Esophagus muscularis mucosa (tissue), 4 donors: ENCODE data around the gene ARL5C. TPM values are rescaled to one million over a fixed set of nuclear protein-coding genes. Genes with fewer than 3 reads are reported as not detected.

Experiments used
- DNase-seq: peaks from one replicate; pipeline ENCODE4 v3.0.0-alpha.2; 2017; ENCODE audit errors: extremely low spot score
- H3K27ac ChIP-seq, 4 donors: fragments of 200-600 bp; sonication (generic); replicated peaks in 1 of 4; 1 replicate in 3 of 4; 2 replicates in 1 of 4; pipeline ENCODE4 v1.5.1; 2016 to 2019; ENCODE audit warnings: mild to moderate bottlenecking in 1 of 4
- H3K27me3 ChIP-seq, 4 donors: fragments of 200-600 bp; sonication (generic); one replicate each; pipeline versions ENCODE4 v1.5.1 to v1.6.0; 2016 to 2019
- H3K36me3 ChIP-seq, 4 donors: fragments of 200-600 bp; sonication (generic); one replicate each; pipeline ENCODE4 v1.5.1; 2016 to 2019
- H3K4me1 ChIP-seq, 4 donors: fragments of 200-600 bp; sonication (generic); one replicate each; pipeline ENCODE4 v1.5.1; 2016 to 2019
- H3K4me3 ChIP-seq, 4 donors: fragments of 200-600 bp; sonication (generic); 1 replicate in 2 of 4; 2 replicates in 2 of 4; pipeline ENCODE4 v1.5.1; 2016 to 2019; ENCODE audit warnings: mild to moderate bottlenecking in 4 of 4, moderate library complexity in 1 of 4
- H3K9me3 ChIP-seq, 4 donors: fragments of 200-600 bp; sonication (generic); 1 replicate in 3 of 4; 2 replicates in 1 of 4; pipeline ENCODE4 v1.5.1; 2016 to 2019
- EP300 ChIP-seq: sonication (generic); formaldehyde crosslinking; IDR thresholded peaks from one replicate; pipeline ENCODE4 v1.6.1; 2017; ENCODE audit warnings: antibody characterized with exemption
- POLR2A ChIP-seq: fragments of 450-650 bp; IDR thresholded peaks from one replicate; pipeline ENCODE4 v1.6.1; 2017; ENCODE audit warnings: antibody characterized with exemption, moderate library complexity, mild to moderate bottlenecking, low read depth
- POLR2AphosphoS5 ChIP-seq, 2 donors: sonication (generic); formaldehyde crosslinking; IDR thresholded peaks; one replicate each; pipeline ENCODE4 v1.6.1; 2017; ENCODE audit warnings: antibody characterized with exemption in 2 of 2
- WGBS: methylation state at CpG from one replicate; pipeline ENCODE4 v1.1.5; 2018; 5-methylcytosine and 5-hydroxymethylcytosine counted together
- intact Hi-C: fragments of 100-400 bp; cut with DNase I; formaldehyde crosslinking; loops from one replicate; pipeline ENCODE4 v1.15.1; 2023
- total RNA-seq, 4 donors: library from RNA; depleted of rRNA; stranded (reverse); fragments of >200 nt; gene quantifications; one replicate each; pipeline versions ENCODE4 v1.1.0 to v1.2.1, GENCODE V29; 2016
- TF ChIP-seq, protein P1 (sequence below), 3 experiments: fragments of 200-600 bp in 2 of 3; fragments of 450-650 bp in 1 of 3; sonication (generic) in 2 of 3; IDR thresholded peaks; one replicate each; pipeline ENCODE4 v1.5.1; 2017 to 2019; ENCODE audit warnings: antibody characterized with exemption in 3 of 3, mild to moderate bottlenecking in 2 of 3, moderate library complexity in 1 of 3

ARL5C gene
- total RNA-seq, 4 donors from 2014 or later: 1.7 TPM; not detected in 3

DNA sequence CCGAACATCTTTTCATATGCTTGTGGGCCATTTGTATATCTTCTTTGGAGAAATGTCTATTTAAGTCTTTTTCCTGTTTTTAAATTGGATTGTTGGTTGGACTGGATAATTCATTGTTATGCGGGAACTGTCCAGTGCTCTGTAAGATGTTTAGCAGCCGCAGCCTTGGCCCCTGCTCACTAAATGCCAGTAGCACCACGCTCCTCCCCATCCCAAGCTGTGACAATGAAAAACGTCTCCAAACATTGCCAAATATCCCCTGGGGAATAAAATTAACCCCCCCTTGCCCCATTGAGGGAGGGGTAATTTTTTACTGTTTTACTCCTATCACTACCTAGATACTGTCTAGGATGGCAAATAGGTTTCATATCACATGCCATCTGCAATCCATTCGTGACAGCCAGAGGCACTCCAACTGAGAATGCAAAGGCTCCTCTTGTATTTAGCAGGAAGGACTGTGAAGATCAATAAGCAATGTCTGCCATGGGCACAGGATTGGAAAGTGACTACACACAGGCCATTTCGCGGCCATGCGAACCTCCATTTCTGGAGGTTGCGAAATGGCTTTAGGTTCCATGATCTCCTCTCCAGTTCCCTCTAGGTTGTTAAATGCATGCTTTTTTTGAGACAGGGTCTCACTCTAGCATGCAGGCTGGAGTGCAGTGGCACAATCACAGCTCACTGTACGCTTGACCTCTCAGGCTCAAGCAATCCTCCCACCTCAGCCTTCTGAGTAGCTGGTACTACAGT, 23.9 kb downstream of the ARL5C start:
- WGBS: 82% methylated on average over 11 of the region's 11 CpGs

GRCh38 chr17:39141294-39141693, 24.7 kb downstream of the ARL5C start:
- Histone ChIP-seq H3K27me3 (no peaks in the 10 kb centered on the region), H3K9me3 (no peaks in the 10 kb centered on the region), H3K4me1 (peaks cover 0 to 30% (median 19%) of the 10 kb centered on the region in 4 donors), H3K4me3 (no peak overlapping the region), H3K36me3 (no peaks in the 10 kb centered on the region), H3K27ac (no peak overlapping the region)
- 94% methylated on average over 5 of the region's 5 CpGs for WGBS
- no peak for DNase-seq
- TF ChIP-seq POLR2A: no peak
- no peak for TF ChIP-seq POLR2AphosphoS5 (IDR thresholded peaks at IDR 0.05)
- TF ChIP-seq, protein P1, sequence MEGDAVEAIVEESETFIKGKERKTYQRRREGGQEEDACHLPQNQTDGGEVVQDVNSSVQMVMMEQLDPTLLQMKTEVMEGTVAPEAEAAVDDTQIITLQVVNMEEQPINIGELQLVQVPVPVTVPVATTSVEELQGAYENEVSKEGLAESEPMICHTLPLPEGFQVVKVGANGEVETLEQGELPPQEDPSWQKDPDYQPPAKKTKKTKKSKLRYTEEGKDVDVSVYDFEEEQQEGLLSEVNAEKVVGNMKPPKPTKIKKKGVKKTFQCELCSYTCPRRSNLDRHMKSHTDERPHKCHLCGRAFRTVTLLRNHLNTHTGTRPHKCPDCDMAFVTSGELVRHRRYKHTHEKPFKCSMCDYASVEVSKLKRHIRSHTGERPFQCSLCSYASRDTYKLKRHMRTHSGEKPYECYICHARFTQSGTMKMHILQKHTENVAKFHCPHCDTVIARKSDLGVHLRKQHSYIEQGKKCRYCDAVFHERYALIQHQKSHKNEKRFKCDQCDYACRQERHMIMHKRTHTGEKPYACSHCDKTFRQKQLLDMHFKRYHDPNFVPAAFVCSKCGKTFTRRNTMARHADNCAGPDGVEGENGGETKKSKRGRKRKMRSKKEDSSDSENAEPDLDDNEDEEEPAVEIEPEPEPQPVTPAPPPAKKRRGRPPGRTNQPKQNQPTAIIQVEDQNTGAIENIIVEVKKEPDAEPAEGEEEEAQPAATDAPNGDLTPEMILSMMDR (IDR thresholded peaks at IDR 0.05): no peak
- no peak for TF ChIP-seq EP300
- intact Hi-C loops: no loop called here

More for the DNA sequence above, 23.9 kb downstream of the ARL5C start:
- intact Hi-C loops: no loop called here
- no peaks in the 10 kb centered on the region for H3K9me3 ChIP-seq
- H3K27me3 ChIP-seq: no peaks in the 10 kb centered on the region
- TF ChIP-seq, protein P1 (IDR thresholded peaks at IDR 0.05): no peak
- TF ChIP-seq POLR2AphosphoS5 (IDR thresholded peaks at IDR 0.05) (no peak), EP300 (no peak)
- peaks cover 0 to 30% (median 19%) of the 10 kb centered on the region in 4 donors for H3K4me1 ChIP-seq
- DNase-seq: no peak
- H3K27ac ChIP-seq: no peak overlapping the region
- H3K36me3 ChIP-seq: no peaks in the 10 kb centered on the region
- no peak overlapping the region for H3K4me3 ChIP-seq

DNA sequence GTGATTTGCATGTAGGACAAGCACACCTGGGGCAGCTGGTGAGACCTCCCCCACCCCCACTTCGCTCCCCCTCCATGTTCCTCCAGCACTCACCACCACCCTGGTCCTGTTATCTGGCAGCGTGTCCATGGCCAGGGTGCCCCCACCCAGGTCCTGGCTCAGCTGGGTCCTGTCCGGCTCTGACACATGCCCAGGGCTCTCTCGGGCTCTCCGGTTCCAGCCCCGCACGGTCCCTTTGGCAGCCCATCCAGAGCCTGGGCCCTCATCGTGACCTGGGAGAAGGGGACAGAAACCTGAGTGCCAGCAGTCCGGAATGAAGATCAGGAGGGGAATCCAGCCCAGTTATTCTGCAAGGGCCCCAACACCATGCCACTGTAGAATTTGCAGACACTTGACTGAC, 26.4 kb downstream of the ARL5C start:
- Histone ChIP-seq H3K9me3 (no peaks in the 10 kb centered on the region), H3K36me3 (no peaks in the 10 kb centered on the region), H3K27ac (no peak overlapping the region), H3K27me3 (no peaks in the 10 kb centered on the region), H3K4me3 (no peak overlapping the region), H3K4me1 (peaks cover 0 to 23% (median 16%) of the 10 kb centered on the region in 4 donors)
- WGBS: 96% methylated on average over 9 of the region's 9 CpGs
- intact Hi-C loops: no loop called here
- no peak for TF ChIP-seq POLR2AphosphoS5 (IDR thresholded peaks at IDR 0.05)
- TF ChIP-seq, protein P1 (IDR thresholded peaks at IDR 0.05): no peak
- no peak for TF ChIP-seq POLR2A
- no peak for TF ChIP-seq EP300
- DNase-seq: no peak

DNA sequence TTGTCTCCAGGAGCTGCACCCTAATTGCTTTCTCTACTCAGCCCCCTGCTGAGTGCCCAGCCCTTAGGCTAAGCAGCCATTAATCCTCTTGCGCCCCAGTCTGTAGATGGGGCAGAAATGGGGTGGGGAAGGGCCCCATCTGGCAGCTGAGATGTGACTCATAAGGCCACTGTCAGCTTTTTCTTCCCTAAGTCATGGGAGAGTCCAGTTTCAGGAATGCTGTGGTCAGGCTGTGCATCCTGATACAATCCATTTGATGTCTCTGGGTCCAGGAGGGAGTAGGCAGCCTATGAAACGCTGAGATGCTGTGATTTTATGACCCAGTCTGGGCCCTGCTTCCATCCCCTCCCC, 26.8 kb downstream of the ARL5C start:
- 79% methylated on average over 2 of the region's 2 CpGs for WGBS
- H3K4me3 ChIP-seq: no peak overlapping the region
- peaks cover 0 to 18% (median 12%) of the 10 kb centered on the region in 4 donors for H3K4me1 ChIP-seq
- no peaks in the 10 kb centered on the region for H3K36me3 ChIP-seq
- H3K27ac ChIP-seq: peak overlapping the region in 1 of 4 donors; percentile 14
- no peaks in the 10 kb centered on the region for H3K27me3 ChIP-seq
- DNase-seq: no peak
- intact Hi-C loops: no loop called here
- no peak for TF ChIP-seq POLR2A
- TF ChIP-seq EP300: no peak
- TF ChIP-seq, protein P1 (IDR thresholded peaks at IDR 0.05): no peak
- no peak for TF ChIP-seq POLR2AphosphoS5 (IDR thresholded peaks at IDR 0.05)
- H3K9me3 ChIP-seq: no peaks in the 10 kb centered on the region
